ENCODE measurements around the gene FBLN1.

FBLN1 gene

GRCh38 chr22:45583504-45583903 lies 80.8 kb downstream of the FBLN1 start:
- H3K4me3 Mint-ChIP-seq, result no peak overlapping the region
- H3K27me3 Mint-ChIP-seq (ENCODE audit: low read depth, poor library complexity), result no peaks in the 10 kb centered on the region
- no peak for DNase-seq
- no peaks in the 10 kb centered on the region for H3K9me3 Mint-ChIP-seq
- H3K27ac Mint-ChIP-seq, result peak overlapping the region; percentile 49
- H3K36me3 Mint-ChIP-seq (ENCODE audit: low read depth), result no peaks in the 10 kb centered on the region
- peaks cover 26% of the 10 kb centered on the region for H3K4me1 Mint-ChIP-seq
- no peak for TF ChIP-seq CTCF (IDR thresholded peaks at IDR 0.05)

DNA sequence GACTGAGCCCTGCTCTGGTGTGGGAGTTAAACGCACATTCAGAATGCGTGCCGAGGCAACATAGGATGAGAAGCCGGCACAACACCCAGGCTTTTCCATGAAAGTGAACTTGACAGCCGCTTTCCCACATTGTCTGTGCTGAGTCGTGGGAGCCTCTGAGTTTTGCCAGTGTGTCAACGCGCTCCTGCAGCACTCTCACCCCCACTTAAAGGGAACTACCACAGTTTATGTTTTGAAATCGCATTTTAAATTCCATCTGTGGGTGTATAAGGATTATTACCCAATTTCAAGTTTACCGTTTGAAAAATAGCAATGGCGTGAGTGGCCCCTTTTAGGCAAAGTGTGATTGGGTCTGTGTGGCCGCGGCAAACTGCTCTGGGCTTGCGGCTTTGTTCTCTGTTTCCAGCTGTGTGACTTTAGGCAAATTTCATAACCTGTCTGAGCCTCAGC lies 81.5 kb downstream of the FBLN1 start:
- Mint-ChIP-seq H3K4me1 (peaks cover 33% of the 10 kb centered on the region), H3K9me3 (no peaks in the 10 kb centered on the region), H3K4me3 (no peak overlapping the region), H3K27ac (no peak overlapping the region), H3K27me3 (ENCODE audit: low read depth, poor library complexity) (no peaks in the 10 kb centered on the region), H3K36me3 (ENCODE audit: low read depth) (no peaks in the 10 kb centered on the region)
- no peak for DNase-seq
- TF ChIP-seq CTCF (IDR thresholded peaks at IDR 0.05), result no peak

DNA sequence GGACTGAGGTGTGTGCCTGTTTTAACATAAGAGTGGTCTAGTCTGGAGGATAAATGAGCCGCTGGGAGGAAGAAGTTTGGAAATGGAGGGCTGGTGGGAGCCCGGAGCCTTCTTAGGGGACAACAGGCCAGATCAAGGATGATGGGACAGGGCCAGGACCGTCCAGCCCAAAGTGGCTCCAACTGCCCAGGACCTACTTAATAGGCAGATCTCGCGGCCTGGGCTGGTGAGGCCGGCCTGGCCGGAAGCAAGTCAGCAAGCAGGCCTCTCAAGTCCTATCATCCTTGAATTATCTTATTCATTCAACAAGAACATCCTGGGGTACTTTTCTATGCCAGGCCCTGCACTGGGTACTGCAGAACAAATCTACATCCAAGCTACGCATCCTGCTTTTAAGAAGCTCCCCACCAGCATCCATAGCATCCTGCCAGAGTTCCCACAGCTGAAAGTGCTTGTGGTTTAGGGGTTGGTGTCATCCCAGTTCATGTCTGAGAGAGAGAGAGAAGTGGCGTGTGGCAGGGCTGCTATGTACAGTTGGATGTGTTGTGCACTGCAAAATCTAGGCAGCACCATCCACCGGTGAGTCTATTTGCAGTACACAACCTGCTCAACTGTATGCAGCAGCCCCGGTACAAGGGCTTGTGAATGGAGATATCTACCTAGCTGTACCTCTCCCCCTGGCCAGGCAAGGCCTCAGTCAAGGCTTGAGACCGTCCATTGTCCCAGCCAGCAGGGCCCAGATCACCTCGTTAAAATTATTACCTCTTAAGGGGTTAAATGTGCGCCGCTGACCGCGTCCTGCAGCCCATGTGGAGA lies 82.1 kb downstream of the FBLN1 start:
- no peak for TF ChIP-seq CTCF (IDR thresholded peaks at IDR 0.05)
- Mint-ChIP-seq H3K4me1 (peaks cover 30% of the 10 kb centered on the region), H3K9me3 (no peaks in the 10 kb centered on the region), H3K36me3 (ENCODE audit: low read depth) (no peaks in the 10 kb centered on the region), H3K4me3 (no peak overlapping the region), H3K27me3 (ENCODE audit: low read depth, poor library complexity) (no peaks in the 10 kb centered on the region), H3K27ac (no peak overlapping the region)
- DNase-seq, result no peak

DNA sequence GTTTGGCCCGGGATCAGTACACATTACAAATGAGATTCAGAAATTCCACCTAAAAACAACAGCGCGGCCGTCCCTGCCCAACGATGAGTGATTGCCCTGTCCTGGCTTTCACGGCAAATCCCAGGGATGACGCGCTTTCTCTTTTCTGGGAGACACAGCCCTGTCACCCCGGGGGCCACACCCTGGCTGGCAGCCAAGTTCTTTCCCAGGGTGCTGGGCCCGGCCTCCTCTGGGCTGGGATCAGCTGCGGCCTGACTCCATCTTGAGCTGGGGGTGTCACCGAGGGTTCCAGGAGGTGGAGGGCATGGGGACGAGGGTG lies 82.7 kb downstream of the FBLN1 start:
- Mint-ChIP-seq H3K27ac (no peak overlapping the region), H3K4me1 (peaks cover 29% of the 10 kb centered on the region), H3K9me3 (no peaks in the 10 kb centered on the region), H3K27me3 (ENCODE audit: low read depth, poor library complexity) (no peaks in the 10 kb centered on the region), H3K36me3 (ENCODE audit: low read depth) (no peaks in the 10 kb centered on the region), H3K4me3 (no peak overlapping the region)
- TF ChIP-seq CTCF (IDR thresholded peaks at IDR 0.05), result no peak
- DNase-seq, result no peak

- no peaks in the 10 kb centered on the region for H3K9me3 Mint-ChIP-seq
- peaks cover 29% of the 10 kb centered on the region for H3K4me1 Mint-ChIP-seq
- H3K4me3 Mint-ChIP-seq, result no peak overlapping the region
- no peak for TF ChIP-seq CTCF (IDR thresholded peaks at IDR 0.05)
- H3K36me3 Mint-ChIP-seq (ENCODE audit: low read depth), result no peaks in the 10 kb centered on the region
- no peaks in the 10 kb centered on the region for H3K27me3 Mint-ChIP-seq (ENCODE audit: low read depth, poor library complexity)
- no peak for DNase-seq
- no peak overlapping the region for H3K27ac Mint-ChIP-seq
Observed at GRCh38 chr22:45585946-45586540, 83.4 kb downstream of the FBLN1 start.
